Lower leg skin (tissue), 4 donors: ENCODE data around the gene ARHGDIA. TPM values are rescaled to one million over a fixed set of nuclear protein-coding genes. Genes with fewer than 3 reads are reported as not detected.

Experiments used
- DNase-seq, 2 donors: peaks; one replicate each; pipeline ENCODE4 v3.0.0-alpha.2; 2019; ENCODE audit warnings: low spot score in 2 of 2
- H3K4me3 ChIP-seq: fragments of 200-600 bp; sonication (generic); 2 replicates; pipeline ENCODE4 v1.5.1; 2017; ENCODE audit warnings: mild to moderate bottlenecking, low read depth; ENCODE audit not compliant: poor library complexity, severe bottlenecking
- POLR2A ChIP-seq, 2 donors: fragments of 450-650 bp; IDR thresholded peaks; one replicate each; pipeline ENCODE4 v1.6.1; 2016 to 2017; ENCODE audit warnings: antibody characterized with exemption in 2 of 2, mild to moderate bottlenecking in 1 of 2, moderate library complexity in 1 of 2
- WGBS, 2 donors: methylation state at CpG; one replicate each; pipeline ENCODE4 v1.1.5; 2018; 5-methylcytosine and 5-hydroxymethylcytosine counted together
- intact Hi-C: fragments of 100-400 bp; cut with DNase I; formaldehyde crosslinking; loops from one replicate; pipeline ENCODE4 v1.15.0; 2023; ENCODE audit warnings: low total_unique reads
- total RNA-seq, 4 donors: library from RNA; depleted of rRNA; stranded (reverse); fragments of >200 nt; gene quantifications; one replicate each; pipeline ENCODE4 v1.1.0, GENCODE V29; 2016
- TF ChIP-seq, protein P1 (sequence below), 3 donors: fragments of 450-650 bp; IDR thresholded peaks; one replicate each; pipeline ENCODE4 v1.5.1; 2016; ENCODE audit warnings: antibody characterized with exemption in 3 of 3, mild to moderate bottlenecking in 3 of 3, moderate library complexity in 2 of 3

Gene ARHGDIA
- total RNA-seq, 4 donors from 2014 or later, result 144 to 280 (median 201) TPM

DNA sequence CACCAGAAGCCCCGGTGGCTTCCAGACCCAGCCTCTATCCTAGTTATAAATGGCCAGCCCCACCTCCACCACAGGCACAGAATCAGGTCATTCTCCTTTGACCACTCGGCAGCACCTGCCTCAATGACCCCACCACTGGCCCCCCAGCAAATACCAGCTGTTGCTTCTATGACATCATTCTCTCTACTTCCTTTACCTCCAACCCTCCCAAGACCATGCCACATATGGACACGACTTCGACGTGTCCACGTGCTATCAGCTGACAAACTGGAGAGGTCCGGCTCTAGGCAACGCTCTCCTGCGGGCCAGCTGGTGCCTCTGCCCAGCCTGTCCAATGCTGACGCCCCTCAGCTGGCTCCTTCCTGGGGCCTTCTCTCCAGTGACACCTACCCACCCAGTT lies 14.3 kb upstream of the ARHGDIA start:
- WGBS, 2 donors, result 83 to 86% methylated on average over 10 of the region's 10 CpGs
- DNase-seq, result no peak
- no peak for TF ChIP-seq POLR2A (IDR thresholded peaks at IDR 0.05)
- TF ChIP-seq, protein P1, sequence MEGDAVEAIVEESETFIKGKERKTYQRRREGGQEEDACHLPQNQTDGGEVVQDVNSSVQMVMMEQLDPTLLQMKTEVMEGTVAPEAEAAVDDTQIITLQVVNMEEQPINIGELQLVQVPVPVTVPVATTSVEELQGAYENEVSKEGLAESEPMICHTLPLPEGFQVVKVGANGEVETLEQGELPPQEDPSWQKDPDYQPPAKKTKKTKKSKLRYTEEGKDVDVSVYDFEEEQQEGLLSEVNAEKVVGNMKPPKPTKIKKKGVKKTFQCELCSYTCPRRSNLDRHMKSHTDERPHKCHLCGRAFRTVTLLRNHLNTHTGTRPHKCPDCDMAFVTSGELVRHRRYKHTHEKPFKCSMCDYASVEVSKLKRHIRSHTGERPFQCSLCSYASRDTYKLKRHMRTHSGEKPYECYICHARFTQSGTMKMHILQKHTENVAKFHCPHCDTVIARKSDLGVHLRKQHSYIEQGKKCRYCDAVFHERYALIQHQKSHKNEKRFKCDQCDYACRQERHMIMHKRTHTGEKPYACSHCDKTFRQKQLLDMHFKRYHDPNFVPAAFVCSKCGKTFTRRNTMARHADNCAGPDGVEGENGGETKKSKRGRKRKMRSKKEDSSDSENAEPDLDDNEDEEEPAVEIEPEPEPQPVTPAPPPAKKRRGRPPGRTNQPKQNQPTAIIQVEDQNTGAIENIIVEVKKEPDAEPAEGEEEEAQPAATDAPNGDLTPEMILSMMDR (IDR thresholded peaks at IDR 0.05), result no peak
- H3K4me3 ChIP-seq, result no peak overlapping the region
- intact Hi-C loops, result no loop called here

DNA sequence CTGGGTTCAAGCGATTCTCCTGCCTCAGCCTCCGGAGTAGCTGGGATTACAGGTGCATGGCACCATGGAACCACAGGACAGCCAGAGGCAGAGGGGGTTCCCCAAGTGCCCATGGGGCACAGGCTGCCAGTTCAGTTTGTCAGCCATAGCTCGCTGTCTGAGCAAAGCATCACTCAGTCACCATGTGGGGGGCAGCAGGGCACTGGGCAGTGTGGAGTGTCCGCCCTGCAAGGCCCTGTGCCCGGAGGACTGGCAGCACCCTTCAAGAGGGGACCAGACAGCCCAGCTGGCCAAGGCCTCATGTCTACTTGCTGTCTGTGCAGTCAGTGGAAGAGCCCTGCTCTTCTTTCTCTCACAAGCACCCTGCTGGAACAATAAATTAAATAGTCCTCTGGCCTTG lies 13.8 kb upstream of the ARHGDIA start:
- no peak for DNase-seq
- 92 to 94% methylated on average over 4 to 5 of the region's 5 CpGs for WGBS, 2 donors
- no peak overlapping the region for H3K4me3 ChIP-seq
- intact Hi-C loops, result no loop called here
- TF ChIP-seq, protein P1 (IDR thresholded peaks at IDR 0.05), result no peak
- TF ChIP-seq POLR2A (IDR thresholded peaks at IDR 0.05), result no peak

DNA sequence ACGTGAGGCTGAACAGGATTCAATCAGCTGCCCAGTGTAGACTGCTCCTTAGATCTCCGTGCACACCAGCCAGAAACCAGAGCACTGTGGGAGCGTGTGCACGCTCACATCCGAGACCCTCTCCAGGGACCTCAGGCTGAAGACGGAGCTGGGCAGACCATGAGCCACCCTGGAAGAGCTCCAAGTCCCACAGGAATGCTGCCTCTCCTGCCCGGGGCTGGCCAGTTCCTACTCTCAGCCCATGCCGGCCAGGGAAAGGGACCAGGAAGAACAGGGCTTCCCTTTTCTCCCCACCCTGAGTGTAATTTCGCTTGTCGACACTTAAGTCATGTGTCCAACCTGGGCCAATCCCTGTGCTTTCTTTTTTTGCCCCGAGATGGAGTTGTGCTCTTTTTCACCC lies 13.4 kb upstream of the ARHGDIA start:
- intact Hi-C loops, result no loop called here
- no peak for DNase-seq
- WGBS, 2 donors, result 54 to 69% methylated on average over 7 to 11 of the region's 11 CpGs
- TF ChIP-seq, protein P1 (IDR thresholded peaks at IDR 0.05), result no peak
- no peak for TF ChIP-seq POLR2A (IDR thresholded peaks at IDR 0.05)
- no peak overlapping the region for H3K4me3 ChIP-seq

DNA sequence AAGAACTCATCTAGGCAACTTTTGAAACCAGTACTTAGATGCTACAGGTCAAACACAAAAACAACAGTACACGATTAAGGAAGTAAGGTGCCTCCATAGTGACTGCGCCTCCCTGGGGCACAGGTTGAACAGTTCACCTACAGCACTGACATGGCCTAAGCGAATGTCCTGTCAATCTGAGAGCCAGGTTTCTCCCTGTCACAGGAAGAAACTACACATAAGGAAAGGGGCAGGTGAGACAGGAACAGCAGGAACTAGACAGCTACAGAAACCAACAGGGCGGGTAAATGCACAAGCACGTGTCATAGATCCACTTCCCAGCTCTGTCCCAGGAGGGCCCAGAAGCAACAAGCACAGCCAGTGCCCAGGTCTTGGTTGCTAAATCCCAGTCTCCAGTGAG lies 8.0 kb upstream of the ARHGDIA start:
- DNase-seq, result no peak
- TF ChIP-seq, protein P1 (IDR thresholded peaks at IDR 0.05), result no peak
- no peak for TF ChIP-seq POLR2A (IDR thresholded peaks at IDR 0.05)
- 87 to 88% methylated on average over 5 of the region's 5 CpGs for WGBS, 2 donors
- H3K4me3 ChIP-seq, result no peak overlapping the region
- intact Hi-C loops, result no loop called here

DNA sequence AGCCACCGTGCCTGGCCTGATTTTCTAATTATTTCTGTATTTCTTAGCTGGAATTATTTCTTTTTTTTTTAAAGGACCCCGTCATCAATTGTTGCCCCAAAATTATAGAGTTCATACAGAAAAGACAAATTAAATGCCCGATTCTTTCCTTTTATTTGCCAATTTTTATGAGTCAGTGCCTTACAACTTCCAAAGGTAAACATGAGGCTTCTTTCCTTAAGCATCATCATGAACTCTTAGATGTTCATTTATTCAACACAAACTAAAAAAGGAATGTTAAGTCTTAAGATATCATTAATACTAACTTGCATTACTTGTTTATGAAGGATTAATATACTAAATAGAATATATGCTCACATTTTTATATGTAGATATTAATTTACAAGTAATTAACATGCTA lies 7.2 kb upstream of the ARHGDIA start:
- intact Hi-C loops, result no loop called here
- DNase-seq, result no peak
- WGBS, 2 donors, result 85 to 90% methylated on average over 3 of the region's 3 CpGs
- TF ChIP-seq, protein P1 (IDR thresholded peaks at IDR 0.05), result no peak
- TF ChIP-seq POLR2A (IDR thresholded peaks at IDR 0.05), result no peak
- no peak overlapping the region for H3K4me3 ChIP-seq

DNA sequence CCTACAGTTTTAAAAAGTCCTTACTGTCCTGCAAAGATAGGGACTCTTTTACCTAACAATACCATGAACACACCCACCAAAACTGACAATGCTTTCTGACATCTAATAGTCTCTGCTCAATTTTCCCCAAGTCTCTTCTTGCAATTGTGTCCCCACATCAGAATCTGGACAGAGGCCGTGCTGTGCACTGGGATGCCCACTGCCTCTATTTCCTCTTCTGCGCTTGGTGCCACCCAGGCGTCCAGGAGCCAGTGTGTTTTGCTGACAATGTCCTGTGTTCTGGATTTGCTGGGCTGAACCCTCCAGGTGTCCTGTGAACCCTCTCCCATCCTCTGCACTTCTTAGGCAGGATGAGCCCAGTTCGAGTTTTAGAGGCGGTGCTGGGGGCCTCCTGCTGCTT lies 6.4 kb upstream of the ARHGDIA start:
- TF ChIP-seq, protein P1 (IDR thresholded peaks at IDR 0.05), result no peak
- no peak for TF ChIP-seq POLR2A (IDR thresholded peaks at IDR 0.05)
- DNase-seq, result no peak
- H3K4me3 ChIP-seq, result no peak overlapping the region
- intact Hi-C loops, result no loop called here
- WGBS, 2 donors, result 91 to 96% methylated on average over 5 of the region's 5 CpGs
